ENCODE measurements around the gene ZNF587B. TPM values are rescaled to one million over a fixed set of nuclear protein-coding genes. Genes with fewer than 3 reads are reported as not detected.
A peak's percentile ranks its signal among the peaks of the same experiment; 100 is the strongest.
"Not testable (repeated sequence)": the region's sequence is repeated elsewhere in the genome, so short reads cannot be mapped to it uniquely, and the experiment has no call there.

The ZNF587B gene
- total RNA-seq, 2 experiments from 2014 or later = 23.0 to 23.8 TPM

DNA sequence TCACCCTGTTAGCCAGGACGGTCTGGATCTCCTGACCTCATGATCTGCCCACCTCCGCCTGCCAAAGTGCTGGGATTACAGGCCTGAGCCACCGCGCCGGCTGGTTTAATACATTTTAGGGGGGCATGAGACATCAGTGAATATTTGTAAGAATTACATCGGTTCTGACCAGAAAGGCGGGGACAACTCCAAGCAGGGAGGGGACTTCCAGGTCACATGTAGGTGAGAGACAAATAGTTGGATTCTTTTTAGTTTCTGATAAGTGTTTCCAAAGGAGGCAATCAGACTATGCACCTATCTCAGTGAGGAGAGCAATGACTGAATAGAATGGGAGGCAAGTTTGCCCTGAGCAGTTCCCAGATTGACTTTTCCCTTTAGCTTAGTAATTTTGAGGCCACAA lies 11.7 kb upstream of the ZNF587B start:
- H3K4me1 Mint-ChIP-seq (ENCODE audit: low read depth) = peaks cover 56% of the 10 kb centered on the region

DNA sequence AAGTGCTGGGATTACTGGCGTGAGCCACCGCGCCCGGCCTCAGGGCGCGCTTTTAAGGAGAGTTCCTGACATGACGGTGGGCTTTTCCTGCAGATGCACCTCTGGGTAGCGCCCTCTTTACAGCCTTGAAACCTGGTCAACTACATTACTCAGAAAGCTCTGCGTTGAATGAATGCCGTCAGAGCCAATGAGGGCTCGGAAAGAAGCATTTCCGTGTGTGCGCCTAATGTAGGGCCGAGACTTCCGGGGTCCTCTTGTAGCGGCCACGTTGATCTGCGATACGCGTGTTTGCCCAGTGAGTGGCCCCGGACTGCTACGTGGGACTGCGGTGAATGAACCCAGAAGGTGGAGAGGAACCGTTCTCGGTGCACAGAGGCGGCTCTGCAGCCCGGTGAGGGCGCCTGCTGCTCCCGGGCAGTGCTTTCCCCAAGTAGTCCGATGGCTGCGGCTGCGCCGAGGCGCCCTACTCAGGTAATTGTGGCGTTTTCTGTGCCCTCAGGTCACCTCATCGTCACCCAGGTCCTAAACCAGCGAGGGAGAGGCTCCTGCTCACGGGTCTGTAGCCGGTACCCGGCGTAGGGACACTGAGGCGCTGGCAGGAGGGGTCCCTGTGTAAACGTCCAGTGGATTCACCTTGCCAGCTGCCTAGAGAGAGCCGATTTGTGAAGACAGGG lies 10.5 kb upstream of the ZNF587B start:
- Mint-ChIP-seq H3K9me3 (no peaks in the 10 kb centered on the region), H3K4me3 (peak overlapping the region; percentile 96), H3K27me3 (no peaks in the 10 kb centered on the region), H3K27ac (peak overlapping the region; percentile 92), H3K4me1 (ENCODE audit: low read depth) (peaks cover 56% of the 10 kb centered on the region), H3K36me3 (ENCODE audit: low read depth) (peaks cover 46% of the 10 kb centered on the region)
- H3K36me3 ChIP-seq (ENCODE audit: insufficient read depth, low read length) = peaks cover 2% of the 10 kb centered on the region
- no peaks in the 10 kb centered on the region for H3K27me3 ChIP-seq (ENCODE audit: control insufficient read depth in 1 of 2, insufficient read depth in 2 of 2, low read length in 2 of 2)
- peak overlapping the region; percentile 98 for H3K4me3 ChIP-seq (ENCODE audit: low read length)
- H3K4me1 ChIP-seq (ENCODE audit: insufficient read depth, low read length) = peaks cover 29% of the 10 kb centered on the region
- DNase-seq (peak; percentile 64 to 95 (median 73)), ATAC-seq (ENCODE audit: poor library complexity) (peak; percentile 83)
- intact Hi-C loops (cut with DNase I, micrococcal nuclease) = loop anchor here (2.0 to 10.0 kb wide), 4 partner anchors 29 to 505 kb away; partner anchors contain the start of genes ZNF17 (in 1 of the 2), ZNF329 (in 1 of the 2), ZNF587 (in 1 of the 2) and ZSCAN22 (in 1 of the 2)
- H3K9me3 ChIP-seq (ENCODE audit: control insufficient read depth in 1 of 2, insufficient read depth in 1 of 2, low read length in 2 of 2) = no peaks in the 10 kb centered on the region
- peak overlapping the region; percentile 78 to 90 for H3K27ac ChIP-seq (ENCODE audit: low read depth in 1 of 2, low read length in 2 of 2)
- CTCF ChIA-PET = interaction anchor here (0.6 to 1.9 kb wide), 4 partner anchors 27 to 156 kb away, joined by 3 to 10 read pairs (median 4); partner anchors contain the start of genes ZNF586 and ZNF587
- peak; percentile 34 for TF ChIP-seq CTCF (IDR thresholded peaks at IDR 0.05)
- POLR2A ChIA-PET = interaction anchor here (0.5 to 1.7 kb wide), 19 partner anchors 19 to 620 kb away, joined by 3 to 13 read pairs (median 4); partner anchors contain the start of genes ZNF132, ZNF154, ZNF274 and ZNF417

More for the DNA sequence above, 11.7 kb upstream of the ZNF587B start:
- H3K4me3 Mint-ChIP-seq = peak overlapping the region; percentile 96
- H3K27ac Mint-ChIP-seq = peak overlapping the region; percentile 92
- H3K36me3 ChIP-seq (ENCODE audit: insufficient read depth, low read length) = peaks cover under 1% of the 10 kb centered on the region
- intact Hi-C loops (cut with DNase I, micrococcal nuclease) = loop anchor here (2.0 to 10.0 kb wide), 4 partner anchors 30 to 506 kb away; partner anchors contain the start of genes ZNF17 (in 1 of the 2), ZNF329 (in 1 of the 2), ZNF587 (in 1 of the 2) and ZSCAN22 (in 1 of the 2)
- ATAC-seq (ENCODE audit: poor library complexity) = no peak
- peaks cover 39% of the 10 kb centered on the region for H3K4me1 ChIP-seq (ENCODE audit: insufficient read depth, low read length)
- ChIA-PET CTCF (interaction anchor here (0.6 to 1.9 kb wide), 2 partner anchors 49 to 1742 kb away, joined by 4 to 10 read pairs; partner anchors contain the start of gene ZNF586), POLR2A (interaction anchor here (0.6 to 1.7 kb wide), 11 partner anchors 18 to 621 kb away, joined by 3 to 13 read pairs (median 4); partner anchors contain the start of genes ZNF132, ZNF274, ZNF586 and ZNF587)
- no peaks in the 10 kb centered on the region for H3K27me3 Mint-ChIP-seq
- H3K9me3 Mint-ChIP-seq = no peaks in the 10 kb centered on the region
- H3K9me3 ChIP-seq (ENCODE audit: control insufficient read depth in 1 of 2, insufficient read depth in 1 of 2, low read length in 2 of 2) = no peaks in the 10 kb centered on the region
- no peak for TF ChIP-seq CTCF (IDR thresholded peaks at IDR 0.05)
- no peaks in the 10 kb centered on the region for H3K27me3 ChIP-seq (ENCODE audit: control insufficient read depth in 1 of 2, insufficient read depth in 2 of 2, low read length in 2 of 2)
- peaks cover 43% of the 10 kb centered on the region for H3K36me3 Mint-ChIP-seq (ENCODE audit: low read depth)
- H3K4me3 ChIP-seq (ENCODE audit: low read length) = no peak overlapping the region
- no peak overlapping the region for H3K27ac ChIP-seq (ENCODE audit: low read depth in 1 of 2, low read length in 2 of 2)
- no peak for DNase-seq

DNA sequence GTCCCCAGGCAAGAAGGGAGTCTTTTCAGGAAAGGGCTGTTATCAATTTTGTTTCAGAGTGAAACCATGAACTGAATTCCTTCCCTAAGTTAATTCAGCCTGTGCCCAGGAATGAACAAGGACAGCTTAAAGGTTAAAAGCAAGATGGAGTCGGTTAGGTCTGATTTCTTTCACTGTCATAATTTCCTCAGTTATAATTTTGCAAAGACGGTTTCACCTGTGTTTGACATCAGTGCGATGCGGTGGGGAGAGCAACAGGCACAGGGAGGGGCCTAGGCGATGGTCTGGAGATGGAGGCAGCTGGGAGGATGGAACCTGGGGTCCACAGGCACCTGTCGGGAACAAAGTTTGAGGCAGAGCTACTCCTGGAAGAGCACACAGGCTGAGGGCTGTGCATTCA lies 9.5 kb upstream of the ZNF587B start:
- Mint-ChIP-seq H3K36me3 (ENCODE audit: low read depth) (peaks cover 48% of the 10 kb centered on the region), H3K27me3 (no peaks in the 10 kb centered on the region), H3K4me3 (peak overlapping the region; percentile 96), H3K27ac (peak overlapping the region; percentile 92), H3K9me3 (no peaks in the 10 kb centered on the region), H3K4me1 (ENCODE audit: low read depth) (peaks cover 52% of the 10 kb centered on the region)
- DNase-seq (no peak), ATAC-seq (ENCODE audit: poor library complexity) (no peak)
- Histone ChIP-seq H3K36me3 (ENCODE audit: insufficient read depth, low read length) (peaks cover 2% of the 10 kb centered on the region), H3K27ac (ENCODE audit: low read depth in 1 of 2, low read length in 2 of 2) (peak overlapping the region; percentile 78 to 90), H3K27me3 (ENCODE audit: control insufficient read depth in 1 of 2, insufficient read depth in 2 of 2, low read length in 2 of 2) (no peaks in the 10 kb centered on the region), H3K9me3 (ENCODE audit: control insufficient read depth in 1 of 2, insufficient read depth in 1 of 2, low read length in 2 of 2) (no peaks in the 10 kb centered on the region), H3K4me3 (ENCODE audit: low read length) (peak overlapping the region; percentile 98), H3K4me1 (ENCODE audit: insufficient read depth, low read length) (peaks cover 21% of the 10 kb centered on the region)
- intact Hi-C loops (cut with DNase I, micrococcal nuclease) = no loop called here
- TF ChIP-seq CTCF (IDR thresholded peaks at IDR 0.05) = no peak
- ChIA-PET POLR2A (interaction anchor here (0.5 to 1.6 kb wide), 3 partner anchors 53 to 112 kb away, joined by 3 to 7 read pairs (median 3); partner anchors contain the start of gene ZNF154), CTCF (no interaction called here)

DNA sequence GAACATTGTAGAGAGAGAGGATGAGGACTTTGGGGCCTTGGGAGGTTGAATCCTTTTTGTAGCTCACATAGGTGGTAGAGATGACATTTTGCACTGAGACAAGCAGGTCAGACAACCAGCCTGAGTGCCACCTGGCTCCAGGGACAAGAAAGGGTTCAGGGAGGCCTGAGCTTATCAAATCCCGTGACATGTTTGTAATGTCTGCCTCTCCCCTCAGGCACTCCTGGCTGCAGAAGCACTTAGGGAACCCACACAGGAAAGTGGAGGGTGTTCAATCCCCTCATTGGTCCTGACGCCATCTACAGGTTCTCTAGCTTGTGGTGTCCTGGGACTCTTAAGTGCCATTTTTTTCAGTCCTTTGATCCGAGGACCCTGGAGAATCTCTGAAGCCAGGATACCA lies 9.0 kb upstream of the ZNF587B start:
- CTCF ChIA-PET; H3K27me3 Mint-ChIP-seq; H3K9me3 ChIP-seq (ENCODE audit: control insufficient read depth in 1 of 2, insufficient read depth in 1 of 2, low read length in 2 of 2); H3K27ac ChIP-seq (ENCODE audit: low read depth in 1 of 2, low read length in 2 of 2); H3K36me3 ChIP-seq (ENCODE audit: insufficient read depth, low read length); POLR2A ChIA-PET; H3K27me3 ChIP-seq (ENCODE audit: control insufficient read depth in 1 of 2, insufficient read depth in 2 of 2, low read length in 2 of 2); DNase-seq; intact Hi-C loops (cut with DNase I, micrococcal nuclease); H3K9me3 Mint-ChIP-seq; ATAC-seq (ENCODE audit: poor library complexity); H3K4me3 ChIP-seq (ENCODE audit: low read length): not testable (repeated sequence)
- Mint-ChIP-seq H3K27ac (peak overlapping the region; percentile 92), H3K4me1 (ENCODE audit: low read depth) (peaks cover 52% of the 10 kb centered on the region), H3K36me3 (ENCODE audit: low read depth) (peaks cover 51% of the 10 kb centered on the region), H3K4me3 (peak overlapping the region; percentile 96)
- H3K4me1 ChIP-seq (ENCODE audit: insufficient read depth, low read length) = peaks cover 21% of the 10 kb centered on the region

GRCh38 chr19:57821501-57821900 lies 8.6 kb upstream of the ZNF587B start:
- peaks cover 21% of the 10 kb centered on the region for H3K4me1 ChIP-seq (ENCODE audit: insufficient read depth, low read length)
- intact Hi-C loops (cut with DNase I, micrococcal nuclease); H3K27me3 ChIP-seq (ENCODE audit: control insufficient read depth in 1 of 2, insufficient read depth in 2 of 2, low read length in 2 of 2); H3K36me3 ChIP-seq (ENCODE audit: insufficient read depth, low read length); H3K27ac ChIP-seq (ENCODE audit: low read depth in 1 of 2, low read length in 2 of 2); H3K4me3 ChIP-seq (ENCODE audit: low read length); H3K27ac Mint-ChIP-seq; ATAC-seq (ENCODE audit: poor library complexity); POLR2A ChIA-PET; H3K27me3 Mint-ChIP-seq; H3K4me3 Mint-ChIP-seq; CTCF ChIA-PET; DNase-seq; H3K9me3 Mint-ChIP-seq; H3K9me3 ChIP-seq (ENCODE audit: control insufficient read depth in 1 of 2, insufficient read depth in 1 of 2, low read length in 2 of 2): not testable (repeated sequence)
- Mint-ChIP-seq H3K36me3 (ENCODE audit: low read depth) (peaks cover 53% of the 10 kb centered on the region), H3K4me1 (ENCODE audit: low read depth) (peaks cover 52% of the 10 kb centered on the region)
